HG02610 (cell line): ENCODE data around the gene POFUT2.
"Not testable (repeated sequence)": the region's sequence is repeated elsewhere in the genome, so short reads cannot be mapped to it uniquely, and the experiment has no call there.

ENCODE experiments used
- ATAC-seq: cut with Tn5 transposase; IDR thresholded peaks from one replicate; pipeline ENCODE4 v1.9.1; 2021; ENCODE audit warnings: mild to moderate bottlenecking, moderate library complexity; ENCODE audit not compliant: unreplicated experiment

The POFUT2 gene

GRCh38 chr21:45313015-45313414, 25.3 kb upstream of the POFUT2 start:
- ATAC-seq = no peak

GRCh38 chr21:45312296-45312695, 24.6 kb upstream of the POFUT2 start:
- ATAC-seq = no peak

- ATAC-seq = no peak
These were observed 22.8 kb upstream of the POFUT2 start for GRCh38 chr21:45310459-45310858.

GRCh38 chr21:45309987-45310381, 22.3 kb upstream of the POFUT2 start:
- ATAC-seq = no peak

GRCh38 chr21:45309069-45309986, 21.6 kb upstream of the POFUT2 start:
- no peak for ATAC-seq

- no peak for ATAC-seq
These were observed 20.7 kb upstream of the POFUT2 start for GRCh38 chr21:45308194-45309068.

- not testable (repeated sequence) for ATAC-seq
These were observed 20.0 kb upstream of the POFUT2 start for GRCh38 chr21:45307597-45308158.

- ATAC-seq = no peak
These were observed 19.3 kb upstream of the POFUT2 start for GRCh38 chr21:45306832-45307571.

GRCh38 chr21:45306453-45306831, 18.7 kb upstream of the POFUT2 start:
- ATAC-seq = no peak

GRCh38 chr21:45305836-45306235, 18.1 kb upstream of the POFUT2 start:
- ATAC-seq = no peak

GRCh38 chr21:45304945-45305344, 17.2 kb upstream of the POFUT2 start:
- ATAC-seq = no peak

GRCh38 chr21:45304476-45304830, 16.8 kb upstream of the POFUT2 start:
- no peak for ATAC-seq

- no peak for ATAC-seq
These were observed 16.2 kb upstream of the POFUT2 start for GRCh38 chr21:45303751-45304475.

GRCh38 chr21:45303091-45303615, 15.5 kb upstream of the POFUT2 start:
- ATAC-seq = no peak

GRCh38 chr21:45302082-45303061, 14.7 kb upstream of the POFUT2 start:
- ATAC-seq = no peak

- ATAC-seq = no peak
These were observed 13.9 kb upstream of the POFUT2 start for GRCh38 chr21:45301521-45302081.

GRCh38 chr21:45300786-45301520, 13.3 kb upstream of the POFUT2 start:
- ATAC-seq = no peak
